ENCODE results near the gene AKR7A2. TPM values are rescaled to one million over a fixed set of nuclear protein-coding genes. Genes with fewer than 3 reads are reported as not detected.
A peak's percentile ranks its signal among the peaks of the same experiment; 100 is the strongest.

Gene AKR7A2
- total RNA-seq (45.6 TPM), polyA plus RNA-seq (53.1 TPM)

DNA sequence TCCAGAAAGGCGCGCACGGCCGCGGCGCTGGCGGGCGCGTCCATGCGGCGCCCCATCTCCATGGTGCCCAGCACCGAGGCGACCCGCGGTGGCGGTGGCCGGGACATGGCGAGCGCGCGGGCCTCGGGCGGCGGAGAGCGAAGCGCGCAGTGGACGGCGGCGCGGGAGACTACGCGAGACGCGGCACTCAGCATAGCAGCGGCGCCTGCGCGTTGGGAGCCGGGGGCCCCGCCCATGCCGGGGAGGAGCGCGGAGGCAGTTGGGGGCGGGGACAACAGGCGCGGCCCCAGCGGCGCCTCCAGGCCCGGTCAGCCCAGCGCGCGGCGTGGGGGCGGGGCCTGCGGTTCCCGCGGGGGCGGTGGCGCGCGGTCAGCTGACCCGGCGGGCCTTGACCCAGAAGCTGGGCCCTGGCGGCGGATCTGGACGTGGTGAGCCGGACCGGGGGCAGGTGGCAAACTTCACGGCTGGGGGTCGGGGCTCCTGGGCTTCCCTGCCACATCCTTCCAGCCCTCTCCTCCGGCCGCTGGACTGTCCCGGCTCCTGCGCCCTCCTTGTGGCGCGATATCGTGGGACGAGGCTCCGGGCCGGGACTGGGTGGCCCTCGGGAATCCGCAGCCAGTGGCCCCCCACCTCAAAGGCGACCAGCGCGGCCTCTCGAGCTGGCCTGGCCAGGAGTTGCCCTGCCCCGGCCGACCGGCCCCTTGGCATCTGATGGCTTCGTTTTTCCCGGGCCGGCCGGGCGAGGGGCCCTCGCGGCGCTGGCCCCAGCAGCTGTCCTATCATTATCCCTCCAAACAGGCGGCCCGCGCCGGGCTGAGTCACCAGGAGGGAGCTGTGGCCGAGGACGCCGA is at the start of gene AKR7A2, which contains the start of gene SLC66A1:
Gene AKR7A2, minus strand, starts transcription at position 214 of the 851 bp plus-strand sequence. Its CDS starts 20 bp downstream, at position 194.
Gene SLC66A1, plus strand, starts transcription at position 396 of the 851 bp plus-strand sequence. CDS start 5,352 bp downstream, outside the sequence.
- DNase-seq (ENCODE audit: extremely low spot score) = peak; percentile 67
- WGBS = under 1% methylated on average over 105 of the region's 105 CpGs
- Histone ChIP-seq H3K36me3 (ENCODE audit: insufficient read depth) (no peaks in the 10 kb centered on the region), H3K4me3 (ENCODE audit: low read depth, low read length) (peak within 1 kb of the TSS; percentile 68), H3K4me1 (ENCODE audit: insufficient read depth) (no peaks in the 10 kb centered on the region), H3K27ac (ENCODE audit: low read depth) (peak within 1 kb of the TSS; percentile 38)

DNA sequence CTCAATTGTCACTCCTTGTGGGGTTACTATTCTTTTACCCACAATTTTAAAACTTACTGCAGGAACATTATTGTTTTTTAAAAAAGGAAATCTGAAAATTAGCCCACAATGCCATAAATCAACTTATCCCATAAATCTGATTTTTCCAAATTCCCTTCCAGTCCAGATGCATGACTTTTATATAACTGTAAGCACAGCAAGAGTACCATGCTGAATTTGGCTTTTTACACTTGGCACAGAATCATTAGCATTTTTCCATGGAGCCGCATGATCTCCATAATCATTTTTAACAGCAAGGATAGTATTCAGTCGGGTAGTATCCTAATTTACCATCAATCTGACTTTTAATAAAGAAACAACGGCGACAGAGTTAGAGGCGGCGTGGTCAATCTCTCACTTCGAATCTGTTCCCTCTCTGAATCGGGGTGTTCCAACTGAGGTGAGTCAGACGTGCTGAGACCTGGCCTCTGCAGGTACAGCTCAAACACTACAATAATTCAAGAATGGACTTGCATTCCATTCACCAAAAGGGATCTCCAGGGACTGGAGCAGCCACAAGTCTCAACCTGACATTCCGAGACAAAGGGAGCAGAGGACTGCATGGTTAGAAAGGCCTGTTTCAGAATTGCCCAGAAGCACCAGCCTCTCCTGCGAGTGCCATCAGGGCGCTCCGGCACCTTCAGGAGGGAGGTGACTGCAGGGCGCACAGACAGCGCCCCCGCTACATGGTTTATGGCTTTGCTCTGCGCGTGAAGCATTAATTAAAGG is 49.1 kb upstream of the AKR7A2 start:
- DNase-seq (ENCODE audit: extremely low spot score) = peak; percentile 64
- Histone ChIP-seq H3K4me3 (ENCODE audit: low read depth, low read length) (no peak overlapping the region), H3K27ac (ENCODE audit: low read depth) (no peak overlapping the region), H3K4me1 (ENCODE audit: insufficient read depth) (peaks cover 1% of the 10 kb centered on the region), H3K36me3 (ENCODE audit: insufficient read depth) (no peaks in the 10 kb centered on the region)
- 70% methylated on average over 18 of the region's 18 CpGs for WGBS

DNA sequence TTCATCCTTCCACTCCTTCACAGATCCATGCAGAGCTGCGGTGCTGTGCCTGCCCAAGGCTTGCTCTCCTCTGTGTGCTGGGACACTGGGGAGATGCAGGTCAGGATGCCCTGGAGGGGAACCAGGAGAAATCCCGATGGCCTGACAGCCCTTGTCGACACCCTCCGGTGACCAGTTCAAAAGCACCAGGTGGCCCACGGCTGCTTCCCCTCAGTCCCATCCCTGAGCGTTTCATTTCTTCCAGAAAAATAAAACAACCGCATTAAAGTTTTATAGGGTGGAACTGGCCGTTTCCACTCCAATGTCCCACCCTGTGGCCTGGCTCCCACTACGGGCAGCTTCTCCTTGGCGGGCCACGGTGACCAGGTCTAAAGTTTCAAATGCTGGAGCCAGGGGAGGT is 48.5 kb upstream of the AKR7A2 start:
- Histone ChIP-seq H3K4me1 (ENCODE audit: insufficient read depth) (peaks cover 1% of the 10 kb centered on the region), H3K4me3 (ENCODE audit: low read depth, low read length) (no peak overlapping the region), H3K36me3 (ENCODE audit: insufficient read depth) (no peaks in the 10 kb centered on the region), H3K27ac (ENCODE audit: low read depth) (no peak overlapping the region)
- no peak for DNase-seq (ENCODE audit: extremely low spot score)
- 24% methylated on average over 11 of the region's 11 CpGs for WGBS

DNA sequence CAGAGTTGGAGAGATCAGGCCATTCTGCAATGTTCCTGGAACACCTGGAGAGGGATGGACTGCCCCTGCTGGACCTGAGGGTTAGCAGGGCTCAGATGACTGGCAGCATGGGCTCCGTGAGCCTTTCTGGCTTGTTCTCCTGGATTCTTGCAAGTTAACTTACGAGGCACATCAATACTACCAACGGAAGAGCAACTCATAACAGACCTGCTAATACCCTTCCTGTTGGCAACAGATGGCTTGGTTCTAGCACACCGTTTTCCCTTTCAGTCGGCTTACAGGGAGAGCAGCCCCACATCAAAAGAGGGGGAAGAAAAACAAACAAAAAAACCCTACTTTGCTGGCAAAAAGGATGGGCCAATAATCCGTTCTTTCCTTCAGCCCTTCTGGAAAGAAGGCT is 48.1 kb upstream of the AKR7A2 start:
- H3K4me3 ChIP-seq (ENCODE audit: low read depth, low read length) = no peak overlapping the region
- H3K4me1 ChIP-seq (ENCODE audit: insufficient read depth) = peaks cover 1% of the 10 kb centered on the region
- no peak for DNase-seq (ENCODE audit: extremely low spot score)
- H3K36me3 ChIP-seq (ENCODE audit: insufficient read depth) = no peaks in the 10 kb centered on the region
- no peak overlapping the region for H3K27ac ChIP-seq (ENCODE audit: low read depth)
- WGBS = 25% methylated on average over 6 of the region's 6 CpGs

DNA sequence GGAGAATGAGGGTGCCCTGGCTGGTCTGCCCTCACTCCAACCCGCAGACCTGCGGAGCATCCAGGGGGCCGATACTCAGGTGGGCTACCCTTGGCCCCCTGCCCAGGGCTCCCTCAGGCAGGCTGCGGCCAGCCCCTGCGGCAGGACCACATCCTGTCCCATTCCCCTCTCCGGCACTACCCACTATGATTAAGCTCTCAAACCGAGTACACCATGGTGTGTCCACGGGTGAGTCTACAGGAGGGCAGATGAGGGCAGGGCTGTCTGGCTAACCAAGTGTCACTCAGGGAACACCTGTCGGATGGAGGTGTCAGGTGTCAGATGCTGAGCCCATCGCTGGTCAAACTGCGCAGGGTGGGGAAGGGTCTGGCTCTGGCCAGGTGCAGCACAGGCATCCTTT is 47.4 kb upstream of the AKR7A2 start:
- Histone ChIP-seq H3K4me3 (ENCODE audit: low read depth, low read length) (no peak overlapping the region), H3K4me1 (ENCODE audit: insufficient read depth) (peaks cover 1% of the 10 kb centered on the region), H3K36me3 (ENCODE audit: insufficient read depth) (no peaks in the 10 kb centered on the region), H3K27ac (ENCODE audit: low read depth) (peak overlapping the region; percentile 1)
- no peak for DNase-seq (ENCODE audit: extremely low spot score)
- 90% methylated on average over 11 of the region's 11 CpGs for WGBS

DNA sequence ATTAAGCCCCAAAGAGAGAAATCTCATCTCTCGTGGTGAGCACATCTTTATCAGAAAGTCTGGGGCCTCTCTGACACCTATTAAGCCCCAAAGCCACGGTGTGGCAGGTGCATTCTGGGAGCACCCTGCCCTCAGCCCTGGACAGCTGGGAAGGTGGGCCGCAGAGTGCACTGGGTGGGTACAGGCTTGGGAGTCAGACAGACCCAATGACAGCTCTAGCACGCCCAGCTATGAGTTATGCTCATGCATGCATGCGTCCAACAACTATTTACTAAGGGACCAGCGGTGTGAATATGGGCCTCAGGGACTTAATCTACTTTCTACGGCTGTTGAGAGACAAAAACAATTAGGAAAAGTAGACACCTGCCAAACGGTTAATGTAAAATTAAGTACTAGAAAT is 46.8 kb upstream of the AKR7A2 start:
- 87% methylated on average over 8 of the region's 8 CpGs for WGBS
- DNase-seq (ENCODE audit: extremely low spot score) = no peak
- H3K4me3 ChIP-seq (ENCODE audit: low read depth, low read length) = no peak overlapping the region
- no peak overlapping the region for H3K27ac ChIP-seq (ENCODE audit: low read depth)
- H3K4me1 ChIP-seq (ENCODE audit: insufficient read depth) = peaks cover 1% of the 10 kb centered on the region
- H3K36me3 ChIP-seq (ENCODE audit: insufficient read depth) = no peaks in the 10 kb centered on the region

DNA sequence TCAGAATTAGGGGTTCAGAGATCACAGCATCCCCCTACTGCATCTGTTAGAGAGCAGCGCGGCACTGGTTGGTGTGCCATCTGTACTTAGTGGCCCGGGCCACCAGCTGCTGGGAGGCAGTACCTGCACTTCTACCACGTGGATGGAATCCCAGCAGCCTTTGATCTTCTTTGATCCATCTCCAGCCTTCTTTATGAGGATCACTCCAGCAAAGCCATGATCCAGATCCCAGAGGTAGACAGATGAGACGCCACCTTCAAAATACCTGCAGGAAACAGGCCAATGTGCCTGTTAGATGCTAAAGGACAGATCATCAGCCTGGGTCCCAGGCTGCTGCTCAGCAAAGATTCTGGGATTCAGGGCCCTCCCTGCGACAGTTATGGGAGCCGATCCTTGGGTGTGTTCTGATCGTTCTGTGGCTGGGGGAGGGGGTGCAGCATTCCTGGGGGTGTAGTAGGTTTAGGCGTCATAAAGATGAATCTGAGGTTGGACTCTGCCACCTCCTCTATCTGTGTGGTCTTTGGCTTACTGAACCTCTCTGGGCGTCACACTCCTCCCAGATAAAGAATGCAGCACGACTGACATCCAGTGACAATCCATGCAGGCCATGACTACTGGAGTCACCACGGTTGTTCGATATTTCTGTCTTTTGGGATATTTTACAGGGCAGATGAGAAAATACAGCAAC is 45.5 kb upstream of the AKR7A2 start:
- Histone ChIP-seq H3K36me3 (ENCODE audit: insufficient read depth) (no peaks in the 10 kb centered on the region), H3K4me3 (ENCODE audit: low read depth, low read length) (no peak overlapping the region), H3K4me1 (ENCODE audit: insufficient read depth) (peaks cover 1% of the 10 kb centered on the region), H3K27ac (ENCODE audit: low read depth) (no peak overlapping the region)
- DNase-seq (ENCODE audit: extremely low spot score) = no peak
- 85% methylated on average over 13 of the region's 13 CpGs for WGBS

DNA sequence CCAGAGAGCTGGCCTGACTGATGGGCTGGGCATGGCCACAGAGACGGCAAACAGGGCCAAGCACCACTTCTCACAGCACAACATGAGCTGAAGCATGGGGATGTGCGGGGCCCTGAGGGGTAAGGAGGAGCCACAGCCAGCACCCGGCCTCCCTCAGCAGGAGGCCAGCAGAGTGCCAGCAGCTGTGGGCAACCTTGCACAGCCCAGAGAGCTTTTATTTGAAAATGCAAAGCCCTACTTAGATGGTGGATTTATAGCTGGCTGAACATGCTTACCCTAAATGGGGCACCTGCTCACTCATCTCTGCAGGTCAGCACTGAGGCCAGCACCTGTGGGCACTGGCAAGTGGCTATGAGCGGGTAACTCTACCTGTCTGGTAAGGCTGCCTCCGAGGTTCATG is 44.3 kb upstream of the AKR7A2 start:
- H3K36me3 ChIP-seq (ENCODE audit: insufficient read depth) = no peaks in the 10 kb centered on the region
- no peaks in the 10 kb centered on the region for H3K4me1 ChIP-seq (ENCODE audit: insufficient read depth)
- no peak for DNase-seq (ENCODE audit: extremely low spot score)

DNA sequence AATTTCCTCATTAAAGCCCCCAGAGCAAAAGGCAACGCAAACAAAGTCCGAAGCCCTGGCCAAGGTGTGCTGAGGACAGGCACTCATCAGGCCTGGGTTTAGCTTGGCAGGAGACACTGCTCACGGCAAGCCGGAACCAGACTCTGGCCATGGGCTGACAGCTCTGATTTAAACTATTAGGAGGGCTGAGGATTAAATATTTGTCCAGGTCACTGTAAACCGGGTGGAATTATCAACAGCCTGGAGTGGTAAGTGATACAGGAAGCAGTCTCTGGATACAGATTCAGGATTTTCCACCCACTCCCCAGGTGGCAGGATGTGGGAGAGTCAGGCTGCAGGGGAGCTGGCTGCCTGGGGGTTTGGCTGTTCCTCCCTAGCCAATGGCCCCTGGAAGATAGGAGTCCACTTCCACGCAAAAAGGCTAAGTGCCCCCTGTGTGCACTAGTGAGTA is 42.6 kb upstream of the AKR7A2 start:
- no peak for DNase-seq (ENCODE audit: extremely low spot score)
- no peaks in the 10 kb centered on the region for H3K4me1 ChIP-seq (ENCODE audit: insufficient read depth)
- H3K4me3 ChIP-seq (ENCODE audit: low read depth, low read length) = no peak overlapping the region
- no peak overlapping the region for H3K27ac ChIP-seq (ENCODE audit: low read depth)
- WGBS = 68% methylated on average over 6 of the region's 6 CpGs
- H3K36me3 ChIP-seq (ENCODE audit: insufficient read depth) = no peaks in the 10 kb centered on the region

More for the DNA sequence above, 44.3 kb upstream of the AKR7A2 start:
- 93% methylated on average over 5 of the region's 5 CpGs for WGBS
- Histone ChIP-seq H3K27ac (ENCODE audit: low read depth) (no peak overlapping the region), H3K4me3 (ENCODE audit: low read depth, low read length) (no peak overlapping the region)

DNA sequence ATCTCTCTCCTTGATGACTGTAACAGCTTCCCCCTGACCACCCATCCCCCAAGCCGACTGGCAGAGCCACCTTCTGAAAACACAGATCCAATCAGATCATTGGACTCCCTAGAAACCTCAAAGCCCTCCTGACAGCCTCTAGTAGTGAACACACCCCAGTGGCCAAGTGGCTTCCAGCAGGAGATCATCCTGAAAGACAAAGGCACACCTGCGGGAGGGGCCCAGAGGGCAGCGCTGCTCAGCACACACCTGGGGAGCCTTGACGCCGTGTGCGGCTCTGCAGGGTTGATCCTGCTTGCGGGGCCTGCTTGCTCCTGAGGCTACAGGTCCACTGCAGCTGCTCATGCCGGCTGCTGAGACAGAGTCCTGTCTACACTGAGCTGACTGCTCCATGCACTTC is 41.7 kb upstream of the AKR7A2 start:
- no peak for DNase-seq (ENCODE audit: extremely low spot score)
- Histone ChIP-seq H3K36me3 (ENCODE audit: insufficient read depth) (no peaks in the 10 kb centered on the region), H3K4me3 (ENCODE audit: low read depth, low read length) (no peak overlapping the region), H3K4me1 (ENCODE audit: insufficient read depth) (no peaks in the 10 kb centered on the region), H3K27ac (ENCODE audit: low read depth) (no peak overlapping the region)
- 68% methylated on average over 8 of the region's 8 CpGs for WGBS

DNA sequence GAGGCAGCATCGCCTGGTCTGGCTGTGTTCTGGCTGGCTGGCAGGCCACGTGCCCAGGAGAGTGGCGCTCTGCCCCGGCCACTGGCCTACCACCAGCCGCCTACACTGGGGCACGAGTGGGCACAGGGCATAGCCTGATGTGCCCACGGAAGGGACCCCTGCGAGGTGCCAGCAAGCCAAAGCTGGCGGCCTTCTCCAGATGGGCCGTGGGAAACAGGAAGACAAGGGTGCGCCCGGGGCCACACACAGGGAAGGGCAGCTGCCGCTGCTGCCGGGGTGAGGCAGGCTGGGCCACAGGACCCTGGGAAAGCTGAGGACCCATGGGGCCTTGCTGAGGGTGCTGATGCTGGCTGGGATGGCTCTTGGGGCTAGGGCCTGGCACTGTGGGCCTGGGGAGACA is 40.9 kb upstream of the AKR7A2 start:
- no peaks in the 10 kb centered on the region for H3K4me1 ChIP-seq (ENCODE audit: insufficient read depth)
- DNase-seq (ENCODE audit: extremely low spot score) = no peak
- no peaks in the 10 kb centered on the region for H3K36me3 ChIP-seq (ENCODE audit: insufficient read depth)
- no peak overlapping the region for H3K27ac ChIP-seq (ENCODE audit: low read depth)
- no peak overlapping the region for H3K4me3 ChIP-seq (ENCODE audit: low read depth, low read length)
- WGBS = 88% methylated on average over 14 of the region's 14 CpGs

DNA sequence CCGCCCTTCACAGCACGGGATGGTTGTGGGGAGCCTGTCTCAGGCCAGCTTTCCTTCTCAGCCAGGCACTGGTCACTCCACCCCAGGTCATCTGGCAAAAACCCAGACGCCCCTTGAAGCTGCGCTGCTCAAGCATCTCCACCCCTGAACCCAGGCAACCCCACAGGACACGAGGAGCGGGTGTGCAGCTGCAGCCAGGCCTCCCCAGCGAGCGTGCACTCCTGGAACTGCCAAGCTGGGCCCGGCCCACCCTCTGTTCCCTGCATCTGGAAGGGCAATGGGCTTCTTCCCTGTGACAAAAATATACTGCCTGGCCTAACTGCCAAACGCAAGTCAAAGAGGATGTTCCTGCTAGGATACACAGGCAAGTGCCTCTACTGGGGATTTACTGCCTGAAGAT is 39.9 kb upstream of the AKR7A2 start:
- H3K36me3 ChIP-seq (ENCODE audit: insufficient read depth) = no peaks in the 10 kb centered on the region
- no peaks in the 10 kb centered on the region for H3K4me1 ChIP-seq (ENCODE audit: insufficient read depth)
- WGBS = 39% methylated on average over 10 of the region's 10 CpGs
- DNase-seq (ENCODE audit: extremely low spot score) = no peak
- H3K4me3 ChIP-seq (ENCODE audit: low read depth, low read length) = no peak overlapping the region
- no peak overlapping the region for H3K27ac ChIP-seq (ENCODE audit: low read depth)

DNA sequence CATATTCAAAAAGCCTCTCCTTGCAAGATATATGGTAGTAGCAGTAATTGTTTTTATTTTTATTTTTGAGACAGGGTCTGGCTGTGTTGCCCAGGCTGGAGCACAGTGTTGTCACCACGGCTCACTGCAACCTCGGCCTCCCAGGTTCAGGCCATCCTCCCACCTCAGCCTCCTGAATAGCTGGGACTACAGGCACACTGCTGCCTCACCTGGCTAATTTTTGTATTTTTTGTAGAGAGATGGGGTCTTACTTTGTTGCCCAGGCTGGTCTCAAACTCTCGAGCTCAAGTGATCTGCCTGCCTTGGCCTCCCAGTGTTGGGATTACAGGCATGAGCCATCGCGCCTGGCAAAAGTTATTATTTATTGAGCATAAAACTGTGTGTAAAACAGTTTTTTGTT is 38.6 kb upstream of the AKR7A2 start:
- no peak for DNase-seq (ENCODE audit: extremely low spot score)
- no peaks in the 10 kb centered on the region for H3K36me3 ChIP-seq (ENCODE audit: insufficient read depth)

More for the DNA sequence above, 38.6 kb upstream of the AKR7A2 start:
- Histone ChIP-seq H3K4me1 (ENCODE audit: insufficient read depth) (no peaks in the 10 kb centered on the region), H3K27ac (ENCODE audit: low read depth) (no peak overlapping the region), H3K4me3 (ENCODE audit: low read depth, low read length) (no peak overlapping the region)
- WGBS = 94% methylated on average over 5 of the region's 5 CpGs

Data from urinary bladder (tissue), 4 donors.